SK-N-SH (cell line): ENCODE results near the gene TMEM212. TPM values are rescaled to one million over a fixed set of nuclear protein-coding genes. Genes with fewer than 3 reads are reported as not detected.

ENCODE experiments used
- CTCF ChIA-PET: fragments of 300-600, 350-600 bp; formaldehyde crosslinking; extraction: SDS; loops from one replicate; lab custom pipeline; 2021; lab: Yijun Ruan, JAX
- POLR2A ChIA-PET: fragments of 350-600 bp; sonication (Branson Sonifier 250); formaldehyde crosslinking; extraction: SDS; loops from one replicate; lab custom pipeline; 2020; ENCODE audit warnings: antibody characterized with exemption, inconsistent platforms; lab: Yijun Ruan, JAX
- DNase-seq: peaks from one replicate; pipeline ENCODE4 v3.0.0; 2012
- H2AFZ ChIP-seq: fragments of 200-600 bp; sonication (generic); 2 replicates; pipeline ENCODE4 v1.8.1; 2016; ENCODE audit warnings: antibody characterized with exemption, mild to moderate bottlenecking, low read depth
- H3F3A ChIP-seq: fragments of 200-600 bp; sonication (generic); replicated peaks from 2 replicates; pipeline ENCODE3; 2016; ENCODE audit warnings: antibody characterized with exemption, mild to moderate bottlenecking; ENCODE audit not compliant: insufficient read depth
- H3K27ac ChIP-seq, 2 experiments: fragments of 200-500 bp in 1 of 2; fragments of 200-600 bp in 1 of 2; sonication (Bioruptor generic) in 1 of 2; sonication (generic), shearing (Covaris generic) in 1 of 2; 2 replicates each; pipeline versions ENCODE4 v1.5.1 to v1.6.1; 2014 to 2016; ENCODE audit warnings: low read depth in 2 of 2, inconsistent platforms in 1 of 2, low read length in 1 of 2, mild to moderate bottlenecking in 1 of 2, mixed read lengths in 1 of 2
- H3K27me3 ChIP-seq: fragments of 200-600 bp; sonication (generic), shearing (Covaris generic); 2 replicates; pipeline ENCODE4 v1.6.1; 2016; ENCODE audit warnings: mixed run types; ENCODE audit not compliant: insufficient read depth
- H3K36me3 ChIP-seq, 2 experiments: fragments of 200-500 bp in 1 of 2; fragments of 200-600 bp in 1 of 2; sonication (Bioruptor generic) in 1 of 2; sonication (generic) in 1 of 2; replicated peaks in 1 of 2; 2 replicates each; pipeline versions ENCODE3 to v1.5.1; 2014 to 2016; ENCODE audit warnings: low read length in 1 of 2, mild to moderate bottlenecking in 1 of 2; ENCODE audit not compliant: insufficient read depth in 2 of 2, control insufficient read depth in 1 of 2
- H3K4me1 ChIP-seq, 2 experiments: fragments of 200-500 bp in 1 of 2; fragments of 200-600 bp in 1 of 2; sonication (Bioruptor generic) in 1 of 2; sonication (generic), shearing (Covaris generic) in 1 of 2; 2 replicates each; pipeline versions ENCODE4 v1.5.1 to v1.6.1; 2014 to 2016; ENCODE audit warnings: low read depth in 1 of 2, low read length in 1 of 2, mixed run types in 1 of 2; ENCODE audit not compliant: insufficient read depth in 2 of 2, control insufficient read depth in 1 of 2
- H3K4me2 ChIP-seq: fragments of 200-600 bp; sonication (generic), shearing (Covaris generic); 2 replicates; pipeline ENCODE4 v1.6.1; 2017; ENCODE audit warnings: mixed run types
- H3K4me3 ChIP-seq, 2 experiments: fragments of 200-500 bp in 1 of 2; fragments of 200-600 bp in 1 of 2; sonication (Bioruptor generic) in 1 of 2; sonication (generic), shearing (Covaris generic) in 1 of 2; 2 replicates each; pipeline versions ENCODE4 v1.5.1 to v1.8.1; 2014 to 2016; ENCODE audit warnings: low read depth in 2 of 2, inconsistent platforms in 1 of 2, low read length in 1 of 2, mild to moderate bottlenecking in 1 of 2, mixed read lengths in 1 of 2, moderate library complexity in 1 of 2
- H3K79me2 ChIP-seq: fragments of 200-600 bp; sonication (generic); 2 replicates; pipeline ENCODE4 v1.8.1; 2017; ENCODE audit warnings: mild to moderate bottlenecking; ENCODE audit not compliant: insufficient read depth
- H3K9ac ChIP-seq: fragments of 200-600 bp; sonication (generic); 2 replicates; pipeline ENCODE4 v1.6.1; 2017; ENCODE audit warnings: mixed run types
- H3K9me2 ChIP-seq: fragments of 200-600 bp; sonication (generic); 2 replicates; pipeline ENCODE4 v1.6.1; 2017; ENCODE audit warnings: mixed run types
- H3K9me3 ChIP-seq: fragments of 200-600 bp; sonication (generic); 2 replicates; pipeline ENCODE4 v1.6.1; 2017; ENCODE audit warnings: mixed run types, mild to moderate bottlenecking, moderate library complexity
- H4K20me1 ChIP-seq: fragments of 200-600 bp; sonication (generic); 2 replicates; pipeline ENCODE4 v1.6.1; 2017; ENCODE audit warnings: mild to moderate bottlenecking, mixed run types; ENCODE audit not compliant: insufficient read depth
- ELF1 ChIP-seq: IDR thresholded peaks from 2 replicates; pipeline ENCODE4 v1.4.0; 2012
- EP300 ChIP-seq, 2 experiments: IDR thresholded peaks; 2 replicates each; pipeline versions ENCODE4 v1.4.0 to v1.6.1; 2012; ENCODE audit warnings: borderline replicate concordance in 1 of 2, low read depth in 1 of 2, low read length in 1 of 2
- EZH2phosphoT487 ChIP-seq: fragments of 200-600 bp; sonication (generic); IDR thresholded peaks from 2 replicates; pipeline ENCODE4 v1.6.1; 2017; ENCODE audit warnings: low read depth, mixed run types, mild to moderate bottlenecking, antibody characterized with exemption, moderate library complexity, borderline replicate concordance
- FOSL2 ChIP-seq: IDR thresholded peaks from 2 replicates; pipeline ENCODE4 v1.4.0; 2012; ENCODE audit warnings: low read depth, mild to moderate bottlenecking, moderate library complexity, borderline replicate concordance
- FOXJ3 ChIP-seq: sonication (generic); formaldehyde crosslinking; IDR thresholded peaks from 2 replicates; pipeline ENCODE4 v1.5.1; 2020; ENCODE audit warnings: mild to moderate bottlenecking, missing genetic modification reagents
- FOXM1 ChIP-seq: IDR thresholded peaks from 2 replicates; pipeline ENCODE4 v1.4.0; 2012; ENCODE audit warnings: low read depth, mild to moderate bottlenecking
- GABPA ChIP-seq: IDR thresholded peaks from 2 replicates; pipeline ENCODE4 v1.4.0; 2012; ENCODE audit warnings: low read depth, mild to moderate bottlenecking
- GATA2 ChIP-seq: sonication (generic); formaldehyde crosslinking; IDR thresholded peaks from 2 replicates; pipeline ENCODE4 v1.5.0; 2020; ENCODE audit warnings: mild to moderate bottlenecking, missing genetic modification reagents
- MEF2A ChIP-seq: IDR thresholded peaks from 2 replicates; pipeline ENCODE4 v1.4.0; 2012; ENCODE audit warnings: low read depth, borderline replicate concordance
- NRF1 ChIP-seq: IDR thresholded peaks from 2 replicates; pipeline ENCODE4 v1.6.1; 2012; ENCODE audit warnings: low read depth, mild to moderate bottlenecking, low read length
- PBX3 ChIP-seq: IDR thresholded peaks from 2 replicates; pipeline ENCODE4; 2012
- POLR2AphosphoS5 ChIP-seq: IDR thresholded peaks from 2 replicates; pipeline ENCODE4 v1.6.1; 2012; ENCODE audit warnings: low read depth, low read length
- RAD21 ChIP-seq: IDR thresholded peaks from 2 replicates; pipeline ENCODE4 v1.6.1; 2012; ENCODE audit warnings: mild to moderate bottlenecking, low read length
- RFX5 ChIP-seq: IDR thresholded peaks from 2 replicates; pipeline ENCODE4 v1.6.1; 2012; ENCODE audit warnings: mild to moderate bottlenecking, improper control_type of control experiment, low read length
- RXRA ChIP-seq: IDR thresholded peaks from 2 replicates; pipeline ENCODE4 v1.4.0; 2012; ENCODE audit warnings: low read depth, mild to moderate bottlenecking, borderline replicate concordance
- SIN3A ChIP-seq: IDR thresholded peaks from 2 replicates; pipeline ENCODE4 v1.6.1; 2012; ENCODE audit warnings: low read depth, mild to moderate bottlenecking, low read length, moderate library complexity, borderline replicate concordance
- SMC3 ChIP-seq: IDR thresholded peaks from 2 replicates; pipeline ENCODE4 v1.6.1; 2012; ENCODE audit warnings: low read depth, low read length, improper control_type of control experiment
- TAF1 ChIP-seq: IDR thresholded peaks from 2 replicates; pipeline ENCODE4 v1.6.1; 2012; ENCODE audit warnings: low read depth, mild to moderate bottlenecking, low read length, moderate library complexity, borderline replicate concordance
- TCF12 ChIP-seq: IDR thresholded peaks from 2 replicates; pipeline ENCODE4 v1.4.0; 2012
- TEAD4 ChIP-seq: IDR thresholded peaks from 2 replicates; pipeline ENCODE4 v1.4.0; 2012; ENCODE audit warnings: mild to moderate bottlenecking, borderline replicate concordance; ENCODE audit not compliant: insufficient read depth
- USF2 ChIP-seq: fragments of 150-350 bp; IDR thresholded peaks from 2 replicates; pipeline ENCODE4 v1.6.1; 2017; ENCODE audit warnings: antibody characterized with exemption, low read length, low read depth, borderline replicate concordance
- YY1 ChIP-seq: IDR thresholded peaks from 2 replicates; pipeline ENCODE4 v1.4.0; 2012; ENCODE audit warnings: low read depth, mild to moderate bottlenecking
- ZBTB33 ChIP-seq: IDR thresholded peaks from 2 replicates; pipeline ENCODE4 v1.4.0; 2012; ENCODE audit warnings: low read depth, borderline replicate concordance
- WGBS: methylation state at CpG from one replicate; pipeline ENCODE4 v1.1.6; 2017; ENCODE audit warnings: low lambda C conversion rate; 5-methylcytosine and 5-hydroxymethylcytosine counted together
- polyA plus RNA-seq, 3 experiments: library from polyadenylated mRNA; depleted of rRNA; stranded (reverse); fragments of >200 nt; gene quantifications; 2 replicates each; pipeline ENCODE4 v1.2.3, GENCODE V29; 2012
- TF ChIP-seq, protein P1 (sequence below): fragments of 150-350 bp; IDR thresholded peaks from 2 replicates; pipeline ENCODE4 v1.6.1; 2016; ENCODE audit warnings: mild to moderate bottlenecking, low read depth, low read length

Gene TMEM212
- polyA plus RNA-seq, 1 of the 3 experiments (the other 2 are of a cell fraction) = not detected

- H3K9ac ChIP-seq = no peak overlapping the region
- H3K79me2 ChIP-seq = no peaks in the 10 kb centered on the region
- no peaks in the 10 kb centered on the region; a peak in 2 of 4 replicates for H3K4me1 ChIP-seq
- H2AFZ ChIP-seq = no peak overlapping the region
- no peaks in the 10 kb centered on the region for H4K20me1 ChIP-seq
- DNase-seq = no peak
- no peaks in the 10 kb centered on the region for H3K36me3 ChIP-seq
- H3K4me2 ChIP-seq = no peak overlapping the region
- no peaks in the 10 kb centered on the region for H3K27me3 ChIP-seq
- no peaks in the 10 kb centered on the region for H3F3A ChIP-seq
- no peaks in the 10 kb centered on the region for H3K9me2 ChIP-seq
- no peaks in the 10 kb centered on the region for H3K9me3 ChIP-seq
- H3K4me3 ChIP-seq = no peak overlapping the region
- WGBS = 92% methylated on average over 2 of the region's 2 CpGs
- H3K27ac ChIP-seq = no peak overlapping the region
- CTCF ChIA-PET = no interaction called here
- POLR2A ChIA-PET = no interaction called here
- TF ChIP-seq RXRA (no peak), RAD21 (no peak), MEF2A (no peak), TEAD4 (no peak), YY1 (no peak), EZH2phosphoT487 (no peak), USF2 (no peak), RFX5 (no peak), GATA2 (no peak), PBX3 (no peak), TCF12 (no peak)
- TF ChIP-seq, protein P1, sequence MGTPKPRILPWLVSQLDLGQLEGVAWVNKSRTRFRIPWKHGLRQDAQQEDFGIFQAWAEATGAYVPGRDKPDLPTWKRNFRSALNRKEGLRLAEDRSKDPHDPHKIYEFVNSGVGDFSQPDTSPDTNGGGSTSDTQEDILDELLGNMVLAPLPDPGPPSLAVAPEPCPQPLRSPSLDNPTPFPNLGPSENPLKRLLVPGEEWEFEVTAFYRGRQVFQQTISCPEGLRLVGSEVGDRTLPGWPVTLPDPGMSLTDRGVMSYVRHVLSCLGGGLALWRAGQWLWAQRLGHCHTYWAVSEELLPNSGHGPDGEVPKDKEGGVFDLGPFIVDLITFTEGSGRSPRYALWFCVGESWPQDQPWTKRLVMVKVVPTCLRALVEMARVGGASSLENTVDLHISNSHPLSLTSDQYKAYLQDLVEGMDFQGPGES = no peak
Measured at GRCh38 chr3:171844873-171845272, 1.7 kb downstream of the TMEM212 start.

- ChIA-PET POLR2A (no interaction called here), CTCF (no interaction called here)
- Histone ChIP-seq H2AFZ (no peak overlapping the region), H3K4me3 (no peak overlapping the region), H3K36me3 (no peaks in the 10 kb centered on the region), H3F3A (no peaks in the 10 kb centered on the region), H3K27ac (no peak overlapping the region), H3K9me2 (no peaks in the 10 kb centered on the region), H3K4me1 (peaks cover 0 to 2% of the 10 kb centered on the region in 2 experiments; a peak in 2 of 4 replicates), H3K9ac (no peak overlapping the region), H4K20me1 (no peaks in the 10 kb centered on the region), H3K9me3 (no peaks in the 10 kb centered on the region), H3K27me3 (no peaks in the 10 kb centered on the region), H3K4me2 (no peak overlapping the region), H3K79me2 (no peaks in the 10 kb centered on the region)
- no peak for DNase-seq
- 76% methylated on average over 3 of the region's 3 CpGs for WGBS
- TF ChIP-seq RAD21 = no peak
- TF ChIP-seq RFX5 = no peak
- TF ChIP-seq YY1 = no peak
- no peak for TF ChIP-seq MEF2A
- no peak for TF ChIP-seq TEAD4
- TF ChIP-seq NRF1 = no peak
- TF ChIP-seq ELF1 = no peak
- TF ChIP-seq FOXJ3 (CRISPR knock-in tag) = no peak
- TF ChIP-seq TAF1 = no peak
- no peak for TF ChIP-seq SMC3
- TF ChIP-seq FOSL2 = no peak
- no peak for TF ChIP-seq GABPA
- TF ChIP-seq FOXM1 = no peak
- no peak for TF ChIP-seq EP300 (IDR thresholded peaks at IDR 0.05; ENCODE audit: borderline replicate concordance in 1 of 2, low read depth in 1 of 2, low read length in 1 of 2)
- no peak for TF ChIP-seq SIN3A
- TF ChIP-seq ZBTB33 = no peak
- no peak for TF ChIP-seq POLR2AphosphoS5
Measured at GRCh38 chr3:171845481-171846284, 2.5 kb downstream of the TMEM212 start.
